ENCODE results near the gene STOML3. TPM values are rescaled to one million over a fixed set of nuclear protein-coding genes. Genes with fewer than 3 reads are reported as not detected.

The STOML3 gene
- total and polyA plus RNA-seq, 2 of the 4 experiments (the other 2 are of a cell fraction) = not detected

DNA sequence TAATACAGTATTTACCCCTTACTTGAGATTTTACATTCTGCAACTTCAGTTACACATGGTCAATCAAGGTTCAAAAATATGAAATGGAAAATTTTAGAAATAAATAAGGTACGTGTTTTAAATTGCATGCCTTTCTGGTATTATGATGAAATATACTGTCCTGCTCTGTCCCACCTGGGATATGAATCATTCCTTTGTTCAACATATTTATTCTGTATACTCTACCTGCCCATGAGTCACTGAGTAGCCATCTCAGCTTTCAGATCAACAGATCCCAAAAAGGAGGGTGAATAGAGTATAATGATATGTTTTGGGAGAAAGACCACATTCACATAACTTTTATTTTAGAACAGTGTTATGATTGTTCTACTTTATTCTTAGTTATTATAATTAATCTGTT is 37.8 kb downstream of the STOML3 start:
- no CpG with 5 or more reads among the region's 1 CpG for WGBS, 2 experiments (ENCODE audit: extremely low coverage in 2 of 2, insufficient read length in 1 of 2)
- H3K4ac ChIP-seq (ENCODE audit: low read depth, low read length) = no peak overlapping the region
- H3K79me1 ChIP-seq (ENCODE audit: low read depth in 1 of 2, low read length in 2 of 2) = no peaks in the 10 kb centered on the region
- H4K20me1 ChIP-seq (ENCODE audit: insufficient read depth, low read length) = no peaks in the 10 kb centered on the region
- ATAC-seq (ENCODE audit: low read depth) (no peak), DNase-seq (no peak)
- no peak overlapping the region for H3K9ac ChIP-seq (ENCODE audit: low read depth, low read length)
- in situ Hi-C loops (cut with MboI; ENCODE audit: low sequenced_read_pairs) = no loop called here
- no peak overlapping the region for H2AK9ac ChIP-seq (replicated peaks; ENCODE audit: low read depth, low read length, poor library complexity)
- H3K27me3 ChIP-seq (ENCODE audit: control insufficient read depth, insufficient read depth, low read length) = no peaks in the 10 kb centered on the region
- H4K91ac ChIP-seq (ENCODE audit: insufficient read depth, low read depth, low read length) = no peak overlapping the region
- H3K4me3 ChIP-seq (ENCODE audit: insufficient read depth, low read depth, low read length) = no peak overlapping the region
- ChIA-PET POLR2A (ENCODE audit: unreplicated experiment) (no interaction called here), CTCF (no interaction called here)
- H2AK5ac ChIP-seq (ENCODE audit: low read depth, low read length) = no peak overlapping the region
- no peak overlapping the region for H2BK15ac ChIP-seq (ENCODE audit: low read depth, low read length)
- H2BK20ac ChIP-seq (ENCODE audit: low read depth, low read length) = no peak overlapping the region
- H4K8ac ChIP-seq (ENCODE audit: low read depth in 2 of 2, low read length in 2 of 2) = no peak overlapping the region
- intact Hi-C loops (cut with micrococcal nuclease) = no loop called here
- dilution Hi-C loops (cut with HindIII; ENCODE audit: low sequenced_read_pairs, unreplicated experiment) = no loop called here
- no peak overlapping the region for H3K4me2 ChIP-seq (ENCODE audit: low read depth, low read length)
- H3K9me3 ChIP-seq (ENCODE audit: control insufficient read depth, insufficient read depth, low read length) = no peaks in the 10 kb centered on the region
- no peak overlapping the region for H2BK5ac ChIP-seq (ENCODE audit: low read depth, low read length, poor library complexity, severe bottlenecking)
- no peaks in the 10 kb centered on the region for H3K36me3 ChIP-seq (ENCODE audit: control insufficient read depth, insufficient read depth, low read length)
- no peak overlapping the region for H4K5ac ChIP-seq (ENCODE audit: low read depth, low read length)
- H2AFZ ChIP-seq (replicated peaks; ENCODE audit: low read length, poor library complexity) = no peak overlapping the region
- H3K9me1 ChIP-seq (ENCODE audit: insufficient read depth, low read length) = no peaks in the 10 kb centered on the region
- no peaks in the 10 kb centered on the region for H3K4me1 ChIP-seq (ENCODE audit: control insufficient read depth, insufficient read depth, low read length)
- no peak overlapping the region for H3K23ac ChIP-seq (ENCODE audit: low read depth, low read length)
- H3K18ac ChIP-seq (ENCODE audit: low read depth, low read length) = no peak overlapping the region
- H2BK120ac ChIP-seq (ENCODE audit: low read depth, low read length) = no peak overlapping the region
- H3K27ac ChIP-seq (ENCODE audit: insufficient read depth, low read length) = no peak overlapping the region
- H3K56ac ChIP-seq (ENCODE audit: extremely low read depth, insufficient read depth, low read length) = no peak overlapping the region
- H3K14ac ChIP-seq (replicated peaks; ENCODE audit: low read depth, low read length) = no peak overlapping the region
- no TSS peak for BruUV-seq (replicated peaks)
- no peak for TF ChIP-seq CEBPB (IDR thresholded peaks at IDR 0.05; ENCODE audit: low read depth, low read length)
- no peak for TF ChIP-seq NFE2L2 (IDR thresholded peaks at IDR 0.05; ENCODE audit: low read depth, low read length)
- TF ChIP-seq CHD1 (IDR thresholded peaks at IDR 0.05; ENCODE audit: low read depth, low read length) = no peak
- no peak for TF ChIP-seq FOS (IDR thresholded peaks at IDR 0.05; ENCODE audit: low read depth, low read length)
- no peak for TF ChIP-seq MAFK (IDR thresholded peaks at IDR 0.05; ENCODE audit: low read depth, low read length)
- TF ChIP-seq, protein P1, sequence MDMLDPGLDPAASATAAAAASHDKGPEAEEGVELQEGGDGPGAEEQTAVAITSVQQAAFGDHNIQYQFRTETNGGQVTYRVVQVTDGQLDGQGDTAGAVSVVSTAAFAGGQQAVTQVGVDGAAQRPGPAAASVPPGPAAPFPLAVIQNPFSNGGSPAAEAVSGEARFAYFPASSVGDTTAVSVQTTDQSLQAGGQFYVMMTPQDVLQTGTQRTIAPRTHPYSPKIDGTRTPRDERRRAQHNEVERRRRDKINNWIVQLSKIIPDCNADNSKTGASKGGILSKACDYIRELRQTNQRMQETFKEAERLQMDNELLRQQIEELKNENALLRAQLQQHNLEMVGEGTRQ (IDR thresholded peaks at IDR 0.05; ENCODE audit: low read depth, low read length) = no peak
- TF ChIP-seq MAZ (IDR thresholded peaks at IDR 0.05; ENCODE audit: borderline replicate concordance, low read depth, low read length) = no peak
- no peak for TF ChIP-seq MXI1 (IDR thresholded peaks at IDR 0.05; ENCODE audit: borderline replicate concordance, low read depth, low read length)
- TF ChIP-seq RAD21 (IDR thresholded peaks at IDR 0.05; ENCODE audit: low read length) = no peak
- TF ChIP-seq SMC3 (IDR thresholded peaks at IDR 0.05; ENCODE audit: low read depth, low read length) = no peak
- no peak for TF ChIP-seq RFX5 (IDR thresholded peaks at IDR 0.05; ENCODE audit: low read depth, low read length)
- TF ChIP-seq, protein P2, sequence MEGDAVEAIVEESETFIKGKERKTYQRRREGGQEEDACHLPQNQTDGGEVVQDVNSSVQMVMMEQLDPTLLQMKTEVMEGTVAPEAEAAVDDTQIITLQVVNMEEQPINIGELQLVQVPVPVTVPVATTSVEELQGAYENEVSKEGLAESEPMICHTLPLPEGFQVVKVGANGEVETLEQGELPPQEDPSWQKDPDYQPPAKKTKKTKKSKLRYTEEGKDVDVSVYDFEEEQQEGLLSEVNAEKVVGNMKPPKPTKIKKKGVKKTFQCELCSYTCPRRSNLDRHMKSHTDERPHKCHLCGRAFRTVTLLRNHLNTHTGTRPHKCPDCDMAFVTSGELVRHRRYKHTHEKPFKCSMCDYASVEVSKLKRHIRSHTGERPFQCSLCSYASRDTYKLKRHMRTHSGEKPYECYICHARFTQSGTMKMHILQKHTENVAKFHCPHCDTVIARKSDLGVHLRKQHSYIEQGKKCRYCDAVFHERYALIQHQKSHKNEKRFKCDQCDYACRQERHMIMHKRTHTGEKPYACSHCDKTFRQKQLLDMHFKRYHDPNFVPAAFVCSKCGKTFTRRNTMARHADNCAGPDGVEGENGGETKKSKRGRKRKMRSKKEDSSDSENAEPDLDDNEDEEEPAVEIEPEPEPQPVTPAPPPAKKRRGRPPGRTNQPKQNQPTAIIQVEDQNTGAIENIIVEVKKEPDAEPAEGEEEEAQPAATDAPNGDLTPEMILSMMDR (conservative IDR thresholded peaks at IDR 0.05; ENCODE audit: low read depth, low read length) = no peak

All from IMR-90 (cell line).